Ascending aorta (tissue), 2 donors: ENCODE measurements around the gene CMTM2. TPM values are rescaled to one million over a fixed set of nuclear protein-coding genes. Genes with fewer than 3 reads are reported as not detected.

Source experiments
- DNase-seq, 2 donors: peaks; one replicate each; pipeline ENCODE4 v3.0.0-alpha.2; 2019; ENCODE audit warnings: low spot score in 2 of 2
- H3K27ac ChIP-seq, 2 donors: fragments of 200-600 bp; sonication (generic); one replicate each; pipeline ENCODE4 v1.5.1; 2016 to 2017; ENCODE audit warnings: mild to moderate bottlenecking in 1 of 2
- H3K27me3 ChIP-seq: fragments of 200-600 bp; sonication (generic); one replicate; pipeline ENCODE4 v1.5.1; 2017
- H3K36me3 ChIP-seq, 2 donors: fragments of 200-600 bp; sonication (generic); one replicate each; pipeline ENCODE4 v1.5.1; 2016
- H3K4me1 ChIP-seq, 2 donors: fragments of 200-600 bp; sonication (generic); one replicate each; pipeline ENCODE4 v1.5.1; 2016 to 2017; ENCODE audit warnings: mild to moderate bottlenecking in 1 of 2
- H3K4me3 ChIP-seq, 2 donors: fragments of 200-600 bp; sonication (generic); one replicate each; pipeline ENCODE4 v1.5.1; 2016 to 2017; ENCODE audit warnings: mild to moderate bottlenecking in 1 of 2
- H3K9me3 ChIP-seq, 2 donors: fragments of 200-600 bp; sonication (generic); one replicate each; pipeline ENCODE4 v1.5.1; 2016
- intact Hi-C: fragments of 100-400 bp; cut with DNase I; formaldehyde crosslinking; loops from one replicate; pipeline ENCODE4 v1.15.1; 2023
- total RNA-seq: library from RNA; depleted of rRNA; stranded (reverse); fragments of >200 nt; gene quantifications from one replicate; pipeline ENCODE4 v1.1.0, GENCODE V29; 2016
- TF ChIP-seq, protein P1 (sequence below), 3 experiments: fragments of 200-600 bp in 2 of 3; fragments of 450-650 bp in 1 of 3; sonication (generic) in 2 of 3; IDR thresholded peaks; one replicate each; pipeline ENCODE4 v1.5.1; 2016 to 2019; ENCODE audit warnings: antibody characterized with exemption in 3 of 3, mild to moderate bottlenecking in 1 of 3, moderate library complexity in 1 of 3

CMTM2 gene
- total RNA-seq, 1 donor from 2014 or later, result not detected

DNA sequence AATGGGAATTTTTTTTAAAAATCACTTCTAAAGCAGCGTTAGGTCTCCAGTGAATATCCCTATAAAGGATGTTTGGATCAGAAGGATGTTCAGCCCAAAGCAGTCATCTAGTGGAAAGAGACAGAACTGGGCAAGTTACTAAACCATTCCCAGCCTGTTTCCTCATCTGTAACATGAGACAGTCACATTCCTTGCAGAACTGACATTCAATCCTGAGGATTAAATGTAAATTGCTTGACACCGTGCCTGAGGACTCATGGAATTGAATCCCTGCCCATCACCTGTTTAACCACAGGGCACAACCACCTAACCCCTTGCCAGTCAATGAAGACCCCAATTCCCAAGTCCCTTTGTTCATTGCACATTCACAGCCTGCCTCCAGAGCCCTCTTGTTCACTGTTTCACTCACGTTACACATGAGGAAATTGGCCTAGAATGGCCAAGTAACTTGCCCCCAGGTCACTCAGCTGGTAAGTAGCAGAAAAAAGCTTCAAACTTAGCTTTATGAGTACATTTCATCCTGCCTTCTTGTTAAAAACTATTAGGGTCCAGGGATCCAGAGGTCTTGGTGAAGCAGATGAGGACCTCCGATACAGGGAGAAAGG is 1.4 kb downstream of the CMTM2 start:
- Histone ChIP-seq H3K9me3 (no peaks in the 10 kb centered on the region), H3K27ac (peak overlapping the region; percentile 34 to 57), H3K4me3 (no peak overlapping the region), H3K36me3 (no peaks in the 10 kb centered on the region), H3K4me1 (peaks cover 5 to 6% of the 10 kb centered on the region in 2 donors), H3K27me3 (no peaks in the 10 kb centered on the region)
- DNase-seq, result no peak
- TF ChIP-seq, protein P1, sequence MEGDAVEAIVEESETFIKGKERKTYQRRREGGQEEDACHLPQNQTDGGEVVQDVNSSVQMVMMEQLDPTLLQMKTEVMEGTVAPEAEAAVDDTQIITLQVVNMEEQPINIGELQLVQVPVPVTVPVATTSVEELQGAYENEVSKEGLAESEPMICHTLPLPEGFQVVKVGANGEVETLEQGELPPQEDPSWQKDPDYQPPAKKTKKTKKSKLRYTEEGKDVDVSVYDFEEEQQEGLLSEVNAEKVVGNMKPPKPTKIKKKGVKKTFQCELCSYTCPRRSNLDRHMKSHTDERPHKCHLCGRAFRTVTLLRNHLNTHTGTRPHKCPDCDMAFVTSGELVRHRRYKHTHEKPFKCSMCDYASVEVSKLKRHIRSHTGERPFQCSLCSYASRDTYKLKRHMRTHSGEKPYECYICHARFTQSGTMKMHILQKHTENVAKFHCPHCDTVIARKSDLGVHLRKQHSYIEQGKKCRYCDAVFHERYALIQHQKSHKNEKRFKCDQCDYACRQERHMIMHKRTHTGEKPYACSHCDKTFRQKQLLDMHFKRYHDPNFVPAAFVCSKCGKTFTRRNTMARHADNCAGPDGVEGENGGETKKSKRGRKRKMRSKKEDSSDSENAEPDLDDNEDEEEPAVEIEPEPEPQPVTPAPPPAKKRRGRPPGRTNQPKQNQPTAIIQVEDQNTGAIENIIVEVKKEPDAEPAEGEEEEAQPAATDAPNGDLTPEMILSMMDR (IDR thresholded peaks at IDR 0.05), result no peak
- intact Hi-C loops, result no loop called here

DNA sequence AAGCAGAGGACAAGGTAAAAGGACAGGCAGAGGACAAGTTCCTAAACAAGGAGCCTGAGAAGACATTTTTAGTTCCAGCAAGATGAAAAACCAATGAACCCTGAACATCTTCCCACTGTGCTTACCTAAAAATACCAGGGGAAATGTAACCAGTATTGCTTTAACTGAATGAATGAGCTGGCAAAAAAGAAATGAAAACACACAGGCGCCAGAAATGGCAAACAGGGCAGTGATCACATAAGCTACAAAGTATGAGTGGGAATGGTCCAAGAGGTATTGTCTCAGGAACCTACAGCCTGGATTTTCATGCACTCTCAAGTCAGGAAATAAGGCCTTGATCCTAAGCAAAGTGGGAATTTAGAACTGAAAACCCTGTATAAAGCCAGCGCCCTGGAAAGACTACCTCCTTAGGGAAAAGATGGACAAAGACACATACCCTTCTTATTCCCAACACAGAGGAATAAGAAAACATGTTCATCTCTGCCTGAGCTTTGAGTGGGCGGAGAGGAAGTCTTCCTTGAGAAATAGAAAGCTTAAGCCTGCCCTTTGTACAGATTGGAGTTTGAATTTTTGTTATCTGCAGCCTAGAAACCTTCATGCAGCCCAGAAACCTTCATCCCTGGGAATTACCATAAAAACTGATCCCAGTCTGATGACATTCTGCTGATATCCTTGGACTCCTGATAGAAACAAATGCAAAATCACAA is 2.1 kb downstream of the CMTM2 start:
- no peaks in the 10 kb centered on the region for H3K36me3 ChIP-seq
- H3K27ac ChIP-seq, result peak overlapping the region; percentile 34 to 57
- H3K9me3 ChIP-seq, result no peaks in the 10 kb centered on the region
- no peak for DNase-seq
- H3K4me3 ChIP-seq, result no peak overlapping the region
- peaks cover 5 to 6% of the 10 kb centered on the region in 2 donors for H3K4me1 ChIP-seq
- TF ChIP-seq, protein P1 (IDR thresholded peaks at IDR 0.05), result no peak
- no peaks in the 10 kb centered on the region for H3K27me3 ChIP-seq
- intact Hi-C loops, result no loop called here

DNA sequence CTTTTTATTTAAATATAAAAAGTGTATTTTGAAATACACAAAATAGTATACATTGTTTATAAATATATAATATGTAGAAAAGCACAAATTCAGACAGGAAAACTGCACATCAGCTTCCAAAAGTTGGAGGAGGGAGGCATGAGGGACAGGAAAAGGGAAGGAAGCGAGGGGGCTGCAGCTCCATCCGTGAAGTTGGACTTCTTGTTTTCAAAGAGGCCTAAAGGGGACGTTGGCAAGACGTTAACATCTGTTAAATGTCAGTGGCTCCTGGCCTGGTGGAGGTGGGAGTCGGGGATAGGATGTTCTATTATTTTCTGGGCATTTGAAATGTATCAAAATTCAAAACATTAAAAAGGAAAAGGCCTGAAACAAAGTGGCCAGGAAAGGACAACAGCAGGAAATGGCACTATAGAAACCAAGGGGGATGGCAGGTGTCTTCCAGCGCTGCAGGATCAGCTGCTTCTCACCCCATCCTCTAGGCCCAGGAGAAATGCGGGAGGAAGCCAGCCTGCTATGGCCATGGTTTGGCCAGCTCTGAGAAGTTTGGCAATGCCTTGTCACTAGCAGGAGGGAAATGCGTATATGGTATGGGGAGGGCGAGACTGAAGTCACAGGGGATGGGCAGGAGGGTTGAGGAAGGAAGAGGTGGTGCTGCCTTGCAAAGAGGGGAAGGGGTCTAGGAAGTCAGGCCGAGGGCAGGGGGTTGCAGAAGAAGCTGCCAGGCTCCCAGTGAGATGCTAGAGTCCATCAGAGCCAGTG is 6.4 kb downstream of the CMTM2 start:
- Histone ChIP-seq H3K4me1 (peaks cover 0 to 5% of the 10 kb centered on the region in 2 donors), H3K36me3 (no peaks in the 10 kb centered on the region), H3K27ac (no peak overlapping the region), H3K4me3 (no peak overlapping the region), H3K27me3 (no peaks in the 10 kb centered on the region), H3K9me3 (no peaks in the 10 kb centered on the region)
- no peak for DNase-seq
- intact Hi-C loops, result no loop called here
- TF ChIP-seq, protein P1 (IDR thresholded peaks at IDR 0.05), result no peak

DNA sequence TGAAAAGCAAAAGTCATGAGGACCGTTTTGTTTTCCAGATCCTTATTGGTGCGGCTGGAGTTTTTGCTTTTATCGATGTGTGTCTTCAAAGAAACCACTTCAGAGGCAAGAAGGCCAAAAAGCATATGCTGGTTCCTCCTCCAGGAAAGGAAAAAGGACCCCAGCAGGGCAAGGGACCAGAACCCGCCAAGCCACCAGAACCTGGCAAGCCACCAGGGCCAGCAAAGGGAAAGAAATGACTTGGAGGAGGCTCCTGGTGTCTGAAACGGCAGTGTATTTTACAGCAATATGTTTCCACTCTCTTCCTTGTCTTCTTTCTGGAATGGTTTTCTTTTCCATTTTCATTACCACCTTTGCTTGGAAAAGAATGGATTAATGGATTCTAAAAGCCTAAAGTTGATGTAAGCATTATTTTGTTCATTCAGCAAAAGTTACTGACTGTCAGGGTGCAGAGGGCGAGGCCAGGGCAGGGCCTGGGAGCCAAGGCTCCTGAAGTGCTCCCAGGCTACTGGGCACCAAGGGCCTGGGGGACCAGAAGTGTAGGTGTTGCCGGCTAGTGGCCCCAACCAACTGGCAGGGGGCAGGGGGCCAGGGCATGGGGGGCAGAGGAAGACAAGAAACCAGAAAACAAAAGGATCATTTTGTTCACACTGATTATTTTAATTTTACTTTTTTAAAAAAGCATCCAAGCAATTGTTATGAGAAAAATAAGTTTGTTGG is 8.8 kb downstream of the CMTM2 start:
- no peak for DNase-seq
- H3K4me3 ChIP-seq, result no peak overlapping the region
- TF ChIP-seq, protein P1 (IDR thresholded peaks at IDR 0.05), result no peak
- H3K36me3 ChIP-seq, result no peaks in the 10 kb centered on the region
- intact Hi-C loops, result no loop called here
- no peaks in the 10 kb centered on the region for H3K9me3 ChIP-seq
- no peaks in the 10 kb centered on the region for H3K27me3 ChIP-seq
- H3K4me1 ChIP-seq, result no peaks in the 10 kb centered on the region
- no peak overlapping the region for H3K27ac ChIP-seq

DNA sequence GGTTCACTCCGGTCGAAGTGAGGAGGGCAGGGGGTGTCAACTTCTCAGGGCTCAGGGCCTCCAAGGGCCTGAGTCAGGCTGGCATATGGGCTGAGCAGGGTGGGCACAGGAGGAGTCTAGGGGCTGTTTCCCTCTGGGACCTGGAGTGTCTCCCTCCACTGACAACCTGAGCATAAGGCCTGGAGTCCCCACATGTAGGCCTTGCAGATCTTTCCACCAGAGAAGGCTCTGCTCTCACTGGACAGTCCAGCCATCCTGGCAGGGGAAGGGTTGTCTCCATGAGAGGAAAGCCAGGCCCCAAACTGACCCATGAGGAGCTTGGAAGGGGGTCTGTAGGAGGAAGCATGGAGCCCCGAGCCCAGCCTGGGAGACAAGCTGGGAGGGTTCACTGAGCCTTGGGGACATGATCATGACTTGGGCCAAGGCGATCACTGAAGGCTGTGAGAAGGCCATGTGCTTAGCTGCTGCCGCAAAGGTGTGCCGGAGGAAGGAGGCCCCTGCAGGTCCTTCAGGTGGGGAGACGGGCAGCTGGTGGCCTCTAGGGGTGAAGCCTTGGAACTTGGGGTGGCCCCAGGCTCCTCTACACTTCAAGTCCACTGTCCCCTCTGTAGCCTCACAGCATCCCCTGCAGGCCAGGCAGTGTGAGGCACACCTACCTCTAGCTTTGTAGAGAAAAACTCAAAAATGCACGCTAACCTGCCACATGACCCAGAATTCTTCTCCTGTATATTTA is 9.9 kb downstream of the CMTM2 start:
- DNase-seq, result no peak
- no peaks in the 10 kb centered on the region for H3K36me3 ChIP-seq
- intact Hi-C loops, result loop anchor here (1.0 kb wide), 1 partner anchor 183 kb away; no protein-coding TSS in a partner anchor
- no peaks in the 10 kb centered on the region for H3K9me3 ChIP-seq
- H3K27me3 ChIP-seq, result no peaks in the 10 kb centered on the region
- no peak overlapping the region for H3K27ac ChIP-seq
- TF ChIP-seq, protein P1 (IDR thresholded peaks at IDR 0.05), result peak; percentile 35 to 72 (median 54)
- H3K4me1 ChIP-seq, result no peaks in the 10 kb centered on the region
- H3K4me3 ChIP-seq, result no peak overlapping the region
